GM19467 (cell line): ENCODE measurements around the gene TMUB1.

Experiments
- ATAC-seq: cut with Tn5 transposase; IDR thresholded peaks from one replicate; pipeline ENCODE4 v1.9.1; 2021; ENCODE audit warnings: mild to moderate bottlenecking, moderate library complexity; ENCODE audit not compliant: unreplicated experiment

Gene TMUB1

GRCh38 chr7:151086802-151087244 is 3.5 kb upstream of the TMUB1 start:
- no peak for ATAC-seq

GRCh38 chr7:151085691-151086620 is 2.7 kb upstream of the TMUB1 start, which contains the start of gene AGAP3:
Gene AGAP3 (plus strand): TSS chr7:151086475. CDS start chr7:151086742, 267 bp downstream.
- peak; percentile 43 for ATAC-seq

DNA sequence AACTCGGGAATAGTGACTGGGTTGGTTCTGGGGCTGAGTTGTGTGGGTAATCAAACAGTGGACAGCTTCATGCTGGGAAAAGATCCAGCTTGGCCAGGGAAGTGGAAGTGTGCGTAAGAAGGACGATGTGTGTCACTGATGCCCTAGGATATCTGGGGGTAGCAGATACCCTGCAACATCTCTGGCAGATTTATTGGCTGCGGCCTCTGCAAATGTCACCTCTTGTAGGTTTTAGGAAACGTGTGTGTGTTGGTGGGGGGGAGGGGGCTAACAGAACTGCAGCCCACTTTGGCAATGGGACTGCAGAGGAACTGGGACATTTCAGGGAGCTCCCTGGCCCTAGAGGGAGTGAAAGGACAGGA is 2.0 kb upstream of the TMUB1 start:
- ATAC-seq = no peak

DNA sequence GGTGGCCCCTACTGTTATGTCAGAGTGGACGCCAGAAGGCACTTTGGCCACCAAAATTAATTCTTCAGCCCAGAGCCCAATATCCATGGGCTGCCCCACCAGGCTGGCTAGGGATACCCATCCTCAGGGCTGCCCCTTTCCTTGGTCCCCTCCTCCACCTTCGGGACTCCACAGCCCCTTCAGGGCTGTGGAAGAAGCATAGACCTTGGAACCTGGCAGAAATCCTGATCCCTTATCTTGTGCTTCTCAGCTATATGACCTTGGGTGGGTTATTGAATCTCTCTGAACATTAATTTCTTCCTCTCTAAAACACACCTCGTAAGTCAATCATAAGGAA is 499 bp upstream of the TMUB1 start:
- no peak for ATAC-seq

DNA sequence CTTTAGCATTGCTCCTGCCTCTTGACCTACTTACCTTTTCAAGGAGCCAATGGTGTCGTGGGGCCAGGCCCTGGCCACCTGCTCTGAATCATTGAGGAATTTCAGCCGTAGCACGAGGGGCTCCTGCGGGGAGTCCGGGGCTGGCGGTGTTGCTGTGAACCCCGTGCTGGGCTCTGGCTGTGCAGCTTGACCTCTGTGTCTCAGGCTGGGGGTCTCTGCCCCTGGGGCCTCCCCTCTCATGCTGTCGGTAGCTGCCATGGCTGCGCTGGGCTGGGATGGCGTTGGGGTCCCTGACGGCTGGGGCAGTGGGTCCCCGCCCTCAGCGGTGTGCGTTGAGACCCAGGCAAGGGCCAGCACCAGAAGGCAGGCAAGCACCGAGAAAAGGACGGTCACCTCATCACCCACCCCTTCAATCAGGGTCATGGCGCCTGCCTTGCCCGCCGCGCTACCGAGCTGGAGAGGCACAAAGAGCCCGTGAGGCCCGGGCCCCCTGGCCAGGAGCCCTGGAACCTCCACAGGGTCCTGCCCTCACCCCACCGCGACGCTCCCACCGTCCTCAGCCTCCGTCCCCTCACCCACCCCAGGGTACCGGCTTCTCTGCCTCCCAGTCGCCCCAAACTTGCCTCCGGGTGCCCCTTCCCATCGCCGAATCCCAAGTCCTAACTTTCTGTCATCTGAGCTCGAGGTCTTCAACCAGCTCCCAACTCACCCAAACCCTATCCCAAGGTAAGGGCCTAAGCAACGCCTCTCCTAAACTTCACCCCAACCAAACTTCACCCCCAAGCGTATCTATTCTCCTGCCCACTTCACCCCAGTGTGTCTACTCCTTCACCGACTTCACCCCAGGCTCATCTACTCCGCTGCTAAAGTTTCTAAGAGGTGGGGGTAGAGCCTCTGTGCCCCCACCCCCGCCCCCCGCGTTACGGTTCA is 887 bp downstream of the TMUB1 start:
- ATAC-seq = no peak

- no peak for ATAC-seq
Measured at GRCh38 chr7:151081170-151082101, 1.9 kb downstream of the TMUB1 start.

GRCh38 chr7:151080522-151081169 is 2.6 kb downstream of the TMUB1 start, which contains the start of gene FASTK:
Gene FASTK (minus strand): TSS chr7:151080809. CDS start chr7:151080766, 43 bp downstream.
- peak; percentile 79 for ATAC-seq

GRCh38 chr7:151080067-151080521 is 3.2 kb downstream of the TMUB1 start:
- ATAC-seq = peak; percentile 2

DNA sequence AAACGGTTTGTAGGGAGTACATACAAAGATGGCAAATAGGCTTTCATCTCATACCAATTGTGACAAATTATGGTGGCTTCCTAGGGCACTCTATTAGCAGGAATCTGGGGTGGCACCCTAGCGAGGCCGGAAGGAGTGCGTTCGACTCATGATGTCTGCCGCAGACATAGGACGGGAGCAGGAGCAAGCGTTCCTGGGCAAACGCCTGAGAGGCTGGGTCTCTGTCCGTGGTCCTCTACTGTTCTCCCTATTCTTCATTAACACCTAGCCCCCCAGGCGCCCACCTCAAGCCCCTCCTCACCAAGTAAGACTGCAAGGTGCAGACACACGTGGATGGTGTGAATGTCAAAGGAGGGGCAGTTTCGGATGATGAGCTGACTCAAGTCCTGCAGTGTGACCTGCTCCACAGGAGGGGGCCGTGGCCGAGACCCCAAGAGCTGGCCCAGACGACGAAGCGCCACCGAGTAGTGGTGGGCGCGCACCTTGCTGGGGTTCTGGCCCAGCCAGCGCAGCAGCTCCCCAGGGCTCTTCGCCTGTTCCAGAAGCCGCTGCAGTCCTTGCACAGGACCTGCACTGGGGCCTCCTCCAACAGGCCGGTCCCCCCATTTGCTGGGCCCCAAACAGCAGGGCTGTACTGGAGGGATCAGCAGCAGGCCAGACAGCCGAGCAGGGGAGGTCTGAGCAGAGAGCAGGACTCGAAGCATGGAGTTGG is 3.9 kb downstream of the TMUB1 start:
- no peak for ATAC-seq

- no peak for ATAC-seq
Measured at GRCh38 chr7:151078233-151079040, 4.9 kb downstream of the TMUB1 start.

- no peak for ATAC-seq
Measured at GRCh38 chr7:151077705-151078232, 5.5 kb downstream of the TMUB1 start.

- ATAC-seq = no peak
Measured at GRCh38 chr7:151076863-151077704, 6.2 kb downstream of the TMUB1 start.

DNA sequence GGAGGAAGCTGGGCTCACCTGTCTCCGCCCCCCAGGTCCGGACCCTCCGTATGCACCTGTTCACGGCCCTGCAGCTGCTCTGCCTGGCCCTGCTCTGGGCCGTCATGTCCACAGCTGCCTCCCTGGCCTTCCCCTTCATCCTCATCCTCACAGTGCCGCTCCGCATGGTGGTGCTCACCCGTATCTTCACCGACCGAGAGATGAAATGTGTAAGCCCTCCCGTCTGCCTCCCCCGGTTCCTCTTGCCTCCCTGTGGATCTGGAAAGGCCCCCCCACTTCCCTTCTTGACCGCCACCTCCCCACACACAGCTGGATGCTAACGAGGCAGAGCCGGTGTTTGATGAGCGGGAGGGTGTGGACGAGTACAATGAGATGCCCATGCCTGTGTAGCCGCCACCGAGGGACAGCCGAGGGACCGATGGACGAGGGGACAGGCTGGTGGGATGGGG is 7.3 kb downstream of the TMUB1 start:
- ATAC-seq = no peak

DNA sequence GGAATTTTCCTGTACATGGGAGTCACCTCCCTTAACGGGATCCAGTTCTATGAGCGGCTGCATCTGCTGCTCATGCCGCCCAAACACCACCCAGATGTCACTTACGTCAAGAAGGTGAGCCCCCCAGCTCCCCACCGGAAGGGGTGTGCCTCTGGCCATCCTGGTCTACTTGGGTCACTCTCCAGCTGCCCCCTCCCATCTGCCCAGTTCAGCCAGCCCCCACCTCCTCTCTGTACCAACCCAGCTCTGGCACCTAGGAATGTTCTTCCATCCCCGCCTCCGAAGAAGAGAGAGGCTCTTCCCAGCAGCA is 7.7 kb downstream of the TMUB1 start:
- ATAC-seq = no peak

DNA sequence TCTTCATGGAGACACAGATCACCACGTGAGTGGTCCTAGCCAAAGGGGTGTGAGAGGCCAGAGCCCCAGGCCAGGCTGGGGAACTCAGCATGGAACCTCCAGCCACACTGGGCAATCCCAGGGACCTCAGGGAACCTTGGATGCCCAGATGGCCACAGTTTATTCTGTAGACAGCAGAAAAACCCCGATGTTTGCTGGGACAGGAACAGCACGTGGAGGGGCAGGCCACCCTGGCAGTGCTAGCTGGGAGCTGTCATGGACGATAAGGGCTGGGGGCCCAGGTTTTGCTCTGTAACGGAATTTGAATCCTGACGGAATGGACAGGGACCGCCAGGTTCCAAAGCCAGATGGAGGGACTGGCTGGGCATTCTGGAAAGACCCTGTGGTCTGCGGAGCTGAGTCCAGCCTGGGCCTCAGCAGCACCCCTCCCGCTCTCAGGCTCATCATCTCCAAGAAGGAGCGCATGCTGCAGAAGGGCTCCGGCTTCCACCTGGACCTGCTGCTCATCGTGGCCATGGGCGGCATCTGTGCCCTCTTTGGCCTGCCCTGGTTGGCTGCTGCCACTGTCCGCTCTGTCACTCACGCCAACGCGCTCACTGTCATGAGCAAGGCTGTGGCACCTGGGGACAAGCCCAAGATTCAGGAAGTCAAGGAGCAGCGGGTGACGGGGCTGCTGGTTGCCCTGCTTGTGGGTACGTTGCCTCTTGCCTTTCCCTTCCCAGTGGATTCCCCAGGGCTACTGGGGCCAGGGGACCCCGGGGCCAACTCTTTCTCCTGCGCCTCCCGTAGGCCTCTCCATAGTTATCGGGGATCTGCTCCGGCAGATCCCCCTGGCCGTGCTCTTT is 8.3 kb downstream of the TMUB1 start:
- no peak for ATAC-seq

- ATAC-seq = no peak
Measured at GRCh38 chr7:151073990-151074389, 9.3 kb downstream of the TMUB1 start.
